Measurements from ENCODE around the gene HOXD1.

- TF ChIP-seq, protein P1, sequence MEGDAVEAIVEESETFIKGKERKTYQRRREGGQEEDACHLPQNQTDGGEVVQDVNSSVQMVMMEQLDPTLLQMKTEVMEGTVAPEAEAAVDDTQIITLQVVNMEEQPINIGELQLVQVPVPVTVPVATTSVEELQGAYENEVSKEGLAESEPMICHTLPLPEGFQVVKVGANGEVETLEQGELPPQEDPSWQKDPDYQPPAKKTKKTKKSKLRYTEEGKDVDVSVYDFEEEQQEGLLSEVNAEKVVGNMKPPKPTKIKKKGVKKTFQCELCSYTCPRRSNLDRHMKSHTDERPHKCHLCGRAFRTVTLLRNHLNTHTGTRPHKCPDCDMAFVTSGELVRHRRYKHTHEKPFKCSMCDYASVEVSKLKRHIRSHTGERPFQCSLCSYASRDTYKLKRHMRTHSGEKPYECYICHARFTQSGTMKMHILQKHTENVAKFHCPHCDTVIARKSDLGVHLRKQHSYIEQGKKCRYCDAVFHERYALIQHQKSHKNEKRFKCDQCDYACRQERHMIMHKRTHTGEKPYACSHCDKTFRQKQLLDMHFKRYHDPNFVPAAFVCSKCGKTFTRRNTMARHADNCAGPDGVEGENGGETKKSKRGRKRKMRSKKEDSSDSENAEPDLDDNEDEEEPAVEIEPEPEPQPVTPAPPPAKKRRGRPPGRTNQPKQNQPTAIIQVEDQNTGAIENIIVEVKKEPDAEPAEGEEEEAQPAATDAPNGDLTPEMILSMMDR (IDR thresholded peaks at IDR 0.05 in 8 of 11, conservative IDR thresholded peaks at IDR 0.05 in 3 of 11), result no peak
- TF ChIP-seq POLR2A (IDR thresholded peaks at IDR 0.05), result no peak
Observed at GRCh38 chr2:176158855-176159662, 29.4 kb upstream of the HOXD1 start.
